ENCODE measurements around the gene ACACA. TPM values are rescaled to one million over a fixed set of nuclear protein-coding genes. Genes with fewer than 3 reads are reported as not detected.

The ACACA gene
- total and polyA plus RNA-seq, 2 donors (not counting 1 experiment from before 2014, with no cell fraction given): 4.8 to 26.2 TPM

DNA sequence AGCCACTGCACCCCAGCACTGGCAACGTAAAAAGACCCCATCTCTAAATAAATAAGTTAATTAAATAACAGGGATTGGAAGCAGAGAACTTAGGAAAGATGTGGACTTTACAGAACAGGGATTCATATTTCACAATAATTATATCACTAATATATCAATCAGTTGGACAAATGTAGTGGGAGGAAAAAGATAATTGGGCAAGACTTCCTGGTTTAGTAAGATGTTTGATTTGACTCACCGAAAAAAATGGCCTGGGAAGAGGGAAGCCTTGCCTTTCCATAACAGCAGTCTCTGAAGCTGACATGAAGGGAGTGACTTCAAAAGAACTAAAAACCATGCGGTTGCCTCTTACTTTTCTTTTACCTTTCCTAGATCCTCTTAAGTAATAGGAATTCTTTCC is 46.0 kb downstream of the ACACA start:
- TF ChIP-seq, protein P1, sequence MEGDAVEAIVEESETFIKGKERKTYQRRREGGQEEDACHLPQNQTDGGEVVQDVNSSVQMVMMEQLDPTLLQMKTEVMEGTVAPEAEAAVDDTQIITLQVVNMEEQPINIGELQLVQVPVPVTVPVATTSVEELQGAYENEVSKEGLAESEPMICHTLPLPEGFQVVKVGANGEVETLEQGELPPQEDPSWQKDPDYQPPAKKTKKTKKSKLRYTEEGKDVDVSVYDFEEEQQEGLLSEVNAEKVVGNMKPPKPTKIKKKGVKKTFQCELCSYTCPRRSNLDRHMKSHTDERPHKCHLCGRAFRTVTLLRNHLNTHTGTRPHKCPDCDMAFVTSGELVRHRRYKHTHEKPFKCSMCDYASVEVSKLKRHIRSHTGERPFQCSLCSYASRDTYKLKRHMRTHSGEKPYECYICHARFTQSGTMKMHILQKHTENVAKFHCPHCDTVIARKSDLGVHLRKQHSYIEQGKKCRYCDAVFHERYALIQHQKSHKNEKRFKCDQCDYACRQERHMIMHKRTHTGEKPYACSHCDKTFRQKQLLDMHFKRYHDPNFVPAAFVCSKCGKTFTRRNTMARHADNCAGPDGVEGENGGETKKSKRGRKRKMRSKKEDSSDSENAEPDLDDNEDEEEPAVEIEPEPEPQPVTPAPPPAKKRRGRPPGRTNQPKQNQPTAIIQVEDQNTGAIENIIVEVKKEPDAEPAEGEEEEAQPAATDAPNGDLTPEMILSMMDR (IDR thresholded peaks at IDR 0.05): no peak
- TF ChIP-seq EZH2 (IDR thresholded peaks at IDR 0.05; ENCODE audit: borderline replicate concordance, insufficient read depth, low read depth, low read length, poor library complexity, severe bottlenecking): no peak
- Histone ChIP-seq H3K9me3 (ENCODE audit: control extremely low read depth in 1 of 3, control insufficient read depth in 2 of 3, insufficient read depth in 1 of 3, low read length in 2 of 3) (no peaks in the 10 kb centered on the region), H3K79me2 (ENCODE audit: control insufficient read depth, insufficient read depth, low read length) (peaks cover 4% of the 10 kb centered on the region), H3K36me3 (replicated peaks in 1 of 2; ENCODE audit: control extremely low read depth in 1 of 2, control insufficient read depth in 1 of 2, extremely low read depth in 1 of 2, insufficient read depth in 2 of 2, low read length in 1 of 2) (no peaks in the 10 kb centered on the region), H3K27me3 (replicated peaks in 1 of 4; ENCODE audit: control extremely low read depth in 1 of 4, control insufficient read depth in 3 of 4, insufficient read depth in 4 of 4, low read length in 3 of 4) (no peaks in the 10 kb centered on the region), H3K4me1 (ENCODE audit: control insufficient read depth in 2 of 2, insufficient read depth in 2 of 2, low read length in 2 of 2) (peaks cover 12 to 18% of the 10 kb centered on the region in 2 donors), H3K4me3 (ENCODE audit: control extremely low read depth in 1 of 5, extremely low read depth in 1 of 5, insufficient read depth in 1 of 5, low read depth in 2 of 5, low read length in 4 of 5) (no peak overlapping the region), H3K4me2 (replicated peaks; ENCODE audit: low read depth, low read length, poor library complexity, severe bottlenecking) (no peak overlapping the region), H3K9ac (ENCODE audit: low read length) (no peak overlapping the region), H4K20me1 (ENCODE audit: control insufficient read depth, insufficient read depth, low read length, poor library complexity, severe bottlenecking) (no peaks in the 10 kb centered on the region), H2AFZ (ENCODE audit: insufficient read depth, low read depth, low read length, poor library complexity, severe bottlenecking) (no peak overlapping the region), H3K27ac (ENCODE audit: low read length in 2 of 2) (no peak overlapping the region)
- WGBS (ENCODE audit: insufficient coverage): no CpG with 5 or more reads among the region's 3 CpGs
- Mint-ChIP-seq H3K4me3 (peak overlapping the region; percentile 19), H3K9me3 (ENCODE audit: insufficient read depth) (no peaks in the 10 kb centered on the region), H3K27me3 (no peaks in the 10 kb centered on the region), H3K27ac (no peak overlapping the region), H3K4me1 (peaks cover 14% of the 10 kb centered on the region)
- ChIA-PET CTCF (interaction anchor here (0.6 to 1.9 kb wide), 4 partner anchors 9 to 249 kb away, joined by 3 to 7 read pairs (median 4); partner anchors contain the start of genes C17orf78 and SYNRG), POLR2A (no interaction called here)
- intact Hi-C loops (cut with micrococcal nuclease): no loop called here
- DNase-seq (no peak), ATAC-seq (ENCODE audit: low read depth) (no peak)

DNA sequence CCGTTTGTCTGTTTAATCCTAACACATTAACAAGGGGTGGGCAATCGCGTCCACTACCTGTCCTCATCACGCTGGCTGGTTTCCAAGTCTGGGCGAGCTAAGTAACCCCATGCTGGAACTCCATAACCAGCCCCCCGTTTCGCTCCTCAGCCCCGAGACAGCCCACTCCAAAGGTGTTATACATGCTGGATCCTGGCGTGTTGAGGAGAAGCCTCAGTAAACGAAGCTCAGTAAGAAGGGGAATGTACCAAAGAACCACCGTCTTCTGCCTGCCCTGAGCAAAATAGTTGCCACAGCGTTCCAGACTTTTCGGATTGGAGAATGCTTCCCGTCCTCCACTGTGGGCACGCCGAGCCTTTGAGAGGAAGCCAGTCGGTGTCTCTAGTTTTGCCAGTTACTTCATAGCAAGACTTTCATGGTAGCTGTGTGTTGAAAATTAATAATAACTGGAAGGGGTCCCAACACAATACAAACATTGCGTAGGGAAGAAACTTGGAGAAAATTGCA is 46.9 kb downstream of the ACACA start:
- ATAC-seq (ENCODE audit: low read depth): no peak
- peaks cover 5% of the 10 kb centered on the region for H3K79me2 ChIP-seq (ENCODE audit: control insufficient read depth, insufficient read depth, low read length)
- peak overlapping the region; percentile 6 to 88 (median 83) for H3K4me3 ChIP-seq (ENCODE audit: control extremely low read depth in 1 of 5, extremely low read depth in 1 of 5, insufficient read depth in 1 of 5, low read depth in 2 of 5, low read length in 4 of 5)
- intact Hi-C loops (cut with micrococcal nuclease): loop anchor here (1.0 to 5.0 kb wide), 5 partner anchors 48 to 991 kb away; partner anchors contain the start of genes SOCS7 and SYNRG
- no peaks in the 10 kb centered on the region for H3K36me3 ChIP-seq (replicated peaks in 1 of 2; ENCODE audit: control extremely low read depth in 1 of 2, control insufficient read depth in 1 of 2, extremely low read depth in 1 of 2, insufficient read depth in 2 of 2, low read length in 1 of 2)
- peak overlapping the region; percentile 60 to 63 for H3K27ac ChIP-seq (ENCODE audit: low read length in 2 of 2)
- no peaks in the 10 kb centered on the region for H3K9me3 ChIP-seq (ENCODE audit: control extremely low read depth in 1 of 3, control insufficient read depth in 2 of 3, insufficient read depth in 1 of 3, low read length in 2 of 3)
- no peaks in the 10 kb centered on the region for H4K20me1 ChIP-seq (ENCODE audit: control insufficient read depth, insufficient read depth, low read length, poor library complexity, severe bottlenecking)
- CTCF ChIA-PET: interaction anchor here (2.6 kb wide), 1 partner anchor 13 kb away, joined by 15 read pairs; no protein-coding TSS in a partner anchor
- H3K27me3 ChIP-seq (replicated peaks in 1 of 4; ENCODE audit: control extremely low read depth in 1 of 4, control insufficient read depth in 3 of 4, insufficient read depth in 4 of 4, low read length in 3 of 4): no peaks in the 10 kb centered on the region
- POLR2A ChIA-PET: interaction anchor here (0.6 to 0.7 kb wide), 3 partner anchors 8 to 1813 kb away, joined by 4 to 10 read pairs (median 5); no protein-coding TSS in a partner anchor
- peaks cover 12 to 18% of the 10 kb centered on the region in 2 donors for H3K4me1 ChIP-seq (ENCODE audit: control insufficient read depth in 2 of 2, insufficient read depth in 2 of 2, low read length in 2 of 2)
- Mint-ChIP-seq H3K27ac (peak overlapping the region; percentile 68), H3K9me3 (ENCODE audit: insufficient read depth) (no peaks in the 10 kb centered on the region), H3K27me3 (no peaks in the 10 kb centered on the region), H3K4me3 (peak overlapping the region; percentile 79), H3K4me1 (peaks cover 14% of the 10 kb centered on the region)
- WGBS (ENCODE audit: insufficient coverage): 20% methylated on average over 8 of the region's 18 CpGs
- peak overlapping the region; percentile 91 for H2AFZ ChIP-seq (ENCODE audit: insufficient read depth, low read depth, low read length, poor library complexity, severe bottlenecking)
- peak overlapping the region; percentile 75 for H3K9ac ChIP-seq (ENCODE audit: low read length)
- no peak for DNase-seq
- TF ChIP-seq, protein P1 (IDR thresholded peaks at IDR 0.05): no peak
- TF ChIP-seq EZH2 (IDR thresholded peaks at IDR 0.05; ENCODE audit: borderline replicate concordance, insufficient read depth, low read depth, low read length, poor library complexity, severe bottlenecking): no peak
- H3K4me2 ChIP-seq (replicated peaks; ENCODE audit: low read depth, low read length, poor library complexity, severe bottlenecking): peak overlapping the region; percentile 90

All from B cell (primary cell).